HUDEP-2 (cell line): ENCODE data around the gene EMB.
A peak's percentile ranks its signal among the peaks of the same experiment; 100 is the strongest.
"Not testable (repeated sequence)": the region's sequence is repeated elsewhere in the genome, so short reads cannot be mapped to it uniquely, and the experiment has no call there.

Experiments used
- DNase-seq, 76 experiments: peaks; one replicate each; lab custom pipeline; 2025; ENCODE audit not compliant: unreplicated experiment in 76 of 76; lab: John Stamatoyannopoulos, UW

EMB gene

GRCh38 chr5:50423100-50423799 lies 17.8 kb downstream of the EMB start:
- DNase-seq, result not testable (repeated sequence)

- DNase-seq, result not testable (repeated sequence)
Observed at GRCh38 chr5:50421184-50421950, 19.7 kb downstream of the EMB start.

GRCh38 chr5:50420343-50420935 lies 20.6 kb downstream of the EMB start:
- DNase-seq, result no peak

- DNase-seq, result not testable (repeated sequence)
Observed at GRCh38 chr5:50419656-50420055, 21.4 kb downstream of the EMB start.

GRCh38 chr5:50416637-50417036 lies 24.5 kb downstream of the EMB start:
- DNase-seq, result not testable (repeated sequence)

GRCh38 chr5:50415912-50416311 lies 25.2 kb downstream of the EMB start:
- no peak for DNase-seq

- DNase-seq, result not testable (repeated sequence)
Observed at GRCh38 chr5:50410932-50411331, 30.2 kb downstream of the EMB start.

- DNase-seq, result no peak
Observed at GRCh38 chr5:50406877-50407276, 34.2 kb downstream of the EMB start.

GRCh38 chr5:50401336-50401735 lies 39.8 kb downstream of the EMB start:
- no peak for DNase-seq

GRCh38 chr5:50393925-50394609 lies 47.0 kb downstream of the EMB start:
- DNase-seq, result not testable (repeated sequence)

GRCh38 chr5:50392289-50392688 lies 48.8 kb downstream of the EMB start:
- not testable (repeated sequence) for DNase-seq

- DNase-seq, result peak in 39 of 76 experiments; percentile 0 to 81 (median 35)
Observed at GRCh38 chr5:50384381-50384780, 56.7 kb downstream of the EMB start.

GRCh38 chr5:50376696-50377095 lies 64.4 kb downstream of the EMB start:
- DNase-seq, result not testable (repeated sequence)

- DNase-seq, result not testable (repeated sequence)
Observed at GRCh38 chr5:50369287-50370033, 71.6 kb downstream of the EMB start.

GRCh38 chr5:50365426-50366251 lies 75.4 kb downstream of the EMB start:
- peak in 1 of 76 experiments; percentile 1 for DNase-seq

GRCh38 chr5:50364535-50365309 lies 76.4 kb downstream of the EMB start:
- not testable (repeated sequence) for DNase-seq

- DNase-seq, result no peak
Observed at GRCh38 chr5:50359187-50359586, 81.9 kb downstream of the EMB start.

GRCh38 chr5:50352382-50352781 lies 88.7 kb downstream of the EMB start:
- peak in 33 of 76 experiments; percentile 0 to 74 (median 36) for DNase-seq
